BE2C (cell line): Measurements from ENCODE around the gene TMEM37.
"Not testable (repeated sequence)": the region's sequence is repeated elsewhere in the genome, so short reads cannot be mapped to it uniquely, and the experiment has no call there.

Experiments
- DNase-seq: peaks from one replicate; pipeline ENCODE4 v3.0.0-alpha.2; 2020
- H3K27me3 ChIP-seq: fragments of 250-450 bp; sonication (Bioruptor Pico); 2 replicates; pipeline ENCODE4 v1.5.1; 2020; ENCODE audit warnings: mild to moderate bottlenecking
- H3K36me3 ChIP-seq: fragments of 250-450 bp; sonication (Bioruptor Pico); 2 replicates; pipeline ENCODE4 v1.5.1; 2020; ENCODE audit warnings: mild to moderate bottlenecking
- H3K4me1 ChIP-seq: fragments of 250-450 bp; sonication (Bioruptor Pico); 2 replicates; pipeline ENCODE4 v1.5.1; 2020
- H3K4me3 ChIP-seq: 2 replicates; pipeline ENCODE4 v1.5.1; 2011; ENCODE audit warnings: low read depth, low read length
- H3K9me3 ChIP-seq: fragments of 250-450 bp; sonication (Bioruptor Pico); 2 replicates; pipeline ENCODE4 v1.5.1; 2020
- TF ChIP-seq, protein P1 (sequence below): IDR thresholded peaks from 2 replicates; pipeline ENCODE4 v1.5.1; 2012; ENCODE audit warnings: mild to moderate bottlenecking, low read depth, low read length

The TMEM37 gene

GRCh38 chr2:119389615-119390306 is 41.9 kb upstream of the TMEM37 start:
- Histone ChIP-seq H3K36me3 (no peaks in the 10 kb centered on the region), H3K4me1 (peaks cover 7% of the 10 kb centered on the region), H3K9me3 (no peaks in the 10 kb centered on the region), H3K27me3 (no peaks in the 10 kb centered on the region), H3K4me3 (no peak overlapping the region)
- TF ChIP-seq, protein P1, sequence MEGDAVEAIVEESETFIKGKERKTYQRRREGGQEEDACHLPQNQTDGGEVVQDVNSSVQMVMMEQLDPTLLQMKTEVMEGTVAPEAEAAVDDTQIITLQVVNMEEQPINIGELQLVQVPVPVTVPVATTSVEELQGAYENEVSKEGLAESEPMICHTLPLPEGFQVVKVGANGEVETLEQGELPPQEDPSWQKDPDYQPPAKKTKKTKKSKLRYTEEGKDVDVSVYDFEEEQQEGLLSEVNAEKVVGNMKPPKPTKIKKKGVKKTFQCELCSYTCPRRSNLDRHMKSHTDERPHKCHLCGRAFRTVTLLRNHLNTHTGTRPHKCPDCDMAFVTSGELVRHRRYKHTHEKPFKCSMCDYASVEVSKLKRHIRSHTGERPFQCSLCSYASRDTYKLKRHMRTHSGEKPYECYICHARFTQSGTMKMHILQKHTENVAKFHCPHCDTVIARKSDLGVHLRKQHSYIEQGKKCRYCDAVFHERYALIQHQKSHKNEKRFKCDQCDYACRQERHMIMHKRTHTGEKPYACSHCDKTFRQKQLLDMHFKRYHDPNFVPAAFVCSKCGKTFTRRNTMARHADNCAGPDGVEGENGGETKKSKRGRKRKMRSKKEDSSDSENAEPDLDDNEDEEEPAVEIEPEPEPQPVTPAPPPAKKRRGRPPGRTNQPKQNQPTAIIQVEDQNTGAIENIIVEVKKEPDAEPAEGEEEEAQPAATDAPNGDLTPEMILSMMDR, result no peak
- DNase-seq, result peak; percentile 11

- Histone ChIP-seq H3K36me3 (no peaks in the 10 kb centered on the region), H3K9me3 (no peaks in the 10 kb centered on the region), H3K4me1 (no peaks in the 10 kb centered on the region; the same call in 1 of the 2 replicates), H3K4me3 (no peak overlapping the region), H3K27me3 (no peaks in the 10 kb centered on the region)
- no peak for DNase-seq
- TF ChIP-seq, protein P1, result no peak
Measured at GRCh38 chr2:119393971-119394748, 37.5 kb upstream of the TMEM37 start.

GRCh38 chr2:119397196-119397595 is 34.5 kb upstream of the TMEM37 start:
- Histone ChIP-seq H3K27me3 (no peaks in the 10 kb centered on the region), H3K9me3 (no peaks in the 10 kb centered on the region), H3K4me3 (no peak overlapping the region), H3K36me3 (no peaks in the 10 kb centered on the region), H3K4me1 (no peaks in the 10 kb centered on the region)
- DNase-seq, result no peak
- TF ChIP-seq, protein P1, result no peak

GRCh38 chr2:119402106-119402505 is 29.5 kb upstream of the TMEM37 start:
- Histone ChIP-seq H3K9me3 (no peaks in the 10 kb centered on the region), H3K4me3 (no peak overlapping the region), H3K36me3 (no peaks in the 10 kb centered on the region), H3K4me1 (no peaks in the 10 kb centered on the region), H3K27me3 (no peaks in the 10 kb centered on the region)
- DNase-seq, result no peak
- TF ChIP-seq, protein P1, result no peak

GRCh38 chr2:119402645-119403560 is 28.8 kb upstream of the TMEM37 start:
- no peaks in the 10 kb centered on the region for H3K4me1 ChIP-seq
- no peaks in the 10 kb centered on the region for H3K36me3 ChIP-seq
- no peaks in the 10 kb centered on the region for H3K27me3 ChIP-seq
- H3K9me3 ChIP-seq, result no peaks in the 10 kb centered on the region
- no peak overlapping the region for H3K4me3 ChIP-seq
- DNase-seq, result no peak
- TF ChIP-seq, protein P1, result no peak

- H3K4me3 ChIP-seq, H3K27me3 ChIP-seq, H3K36me3 ChIP-seq, DNase-seq, H3K9me3 ChIP-seq, H3K4me1 ChIP-seq: not testable (repeated sequence)
Measured at GRCh38 chr2:119403618-119404017, 28.0 kb upstream of the TMEM37 start.
